Spleen (tissue), 11 donors: Measurements from ENCODE around the gene PCDHGA9. TPM values are rescaled to one million over a fixed set of nuclear protein-coding genes. Genes with fewer than 3 reads are reported as not detected.
"Not testable (repeated sequence)": the region's sequence is repeated elsewhere in the genome, so short reads cannot be mapped to it uniquely, and the experiment has no call there.

Source experiments
- DNase-seq: peaks from one replicate; pipeline ENCODE4 v3.0.0-alpha.2; 2020
- H3K27ac ChIP-seq, 8 donors: fragments of 200-600 bp; sonication (generic) in 7 of 8; 1 replicate in 4 of 8; 2 replicates in 4 of 8; pipeline versions ENCODE4 v1.5.0 to v1.8.0; 2016 to 2021; ENCODE audit warnings: inconsistent platforms in 4 of 8, mild to moderate bottlenecking in 4 of 8, moderate library complexity in 1 of 8
- H3K27me3 ChIP-seq, 7 donors: fragments of 200-600 bp; sonication (generic) in 6 of 7; replicated peaks in 1 of 7; 1 replicate in 4 of 7; 2 replicates in 3 of 7; pipeline versions ENCODE4 v1.5.0 to v1.8.0; 2016 to 2021; ENCODE audit warnings: inconsistent platforms in 3 of 7, mild to moderate bottlenecking in 1 of 7
- H3K36me3 ChIP-seq, 6 donors: fragments of 200-600 bp; sonication (generic) in 5 of 6; 1 replicate in 4 of 6; 2 replicates in 2 of 6; pipeline versions ENCODE4 v1.5.0 to v1.8.0; 2016 to 2021; ENCODE audit warnings: inconsistent platforms in 2 of 6
- H3K4me1 ChIP-seq, 6 donors: fragments of 200-600 bp; sonication (generic) in 5 of 6; 1 replicate in 3 of 6; 2 replicates in 3 of 6; pipeline versions ENCODE4 v1.5.0 to v1.8.0; 2016 to 2021; ENCODE audit warnings: inconsistent platforms in 3 of 6
- H3K4me3 ChIP-seq, 8 donors: fragments of 200-600 bp; sonication (generic) in 7 of 8; 1 replicate in 4 of 8; 2 replicates in 4 of 8; pipeline versions ENCODE4 v1.5.0 to v1.8.0; 2016 to 2021; ENCODE audit warnings: inconsistent platforms in 4 of 8, mild to moderate bottlenecking in 4 of 8, moderate library complexity in 2 of 8
- H3K9me3 ChIP-seq, 8 donors: fragments of 200-600 bp; sonication (generic) in 7 of 8; 1 replicate in 4 of 8; 2 replicates in 4 of 8; pipeline versions ENCODE4 v1.5.0 to v1.8.0; 2016 to 2021; ENCODE audit warnings: inconsistent platforms in 4 of 8
- CTCF ChIP-seq, 11 experiments: fragments of 200-600 bp in 7 of 11; fragments of 450-650 bp in 4 of 11; sonication (generic) in 4 of 11; IDR thresholded peaks in 8 of 11; conservative IDR thresholded peaks in 3 of 11; 1 replicate in 7 of 11; 2 replicates in 4 of 11; pipeline versions ENCODE4 v1.4.0 to v1.8.0; 2016 to 2021; ENCODE audit warnings: antibody characterized with exemption in 11 of 11, inconsistent platforms in 4 of 11, mild to moderate bottlenecking in 1 of 11
- POLR2A ChIP-seq, 3 donors: fragments of 450-650 bp; IDR thresholded peaks; one replicate each; pipeline ENCODE4 v1.5.1; 2017; ENCODE audit warnings: antibody characterized with exemption in 3 of 3, mild to moderate bottlenecking in 1 of 3
- POLR2AphosphoS5 ChIP-seq, 3 donors: sonication (generic); formaldehyde crosslinking; IDR thresholded peaks; one replicate each; pipeline ENCODE4 v1.5.1; 2017; ENCODE audit warnings: antibody characterized with exemption in 3 of 3
- WGBS, 5 donors: extraction: QIAGEN DNeasy Blood & Tissue Kit in 3 of 5; methylation state at CpG; one replicate each; pipeline versions ENCODE4 v1.1.5 to v1.1.7; 2013 to 2018; 5-methylcytosine and 5-hydroxymethylcytosine counted together
- intact Hi-C: fragments of 100-400 bp; cut with DNase I; formaldehyde crosslinking; loops from one replicate; pipeline ENCODE4 v1.15.0; 2023; ENCODE audit warnings: low total_unique reads
- polyA plus RNA-seq, 3 donors: library from polyadenylated mRNA; stranded (reverse); fragments of 200-250 nt; gene quantifications; one replicate each; pipeline ENCODE4 v1.2.1, GENCODE V29; 2013
- total RNA-seq, 7 donors: library from RNA; depleted of rRNA in 3 of 7; stranded (reverse); fragments of >200 nt in 3 of 7; fragmentation: NEBNext Ultra II Directional in 4 of 7; extraction: Animal tissue kit (Norgen Biotek cat#: 25700) in 4 of 7; gene quantifications; one replicate each; pipeline versions ENCODE4 v1.1.0 to v1.2.1, GENCODE V29; 2016 to 2021
- donor health status: healthy with polysubstance abuse.
- donor health status: DM: no; HTN: no; CAD: no; lungs with moderate emphysema.
- donor health status: DM: no; HTN: no; CAD: no.
- donor health status: Bipolar disorder and iron deficiency.
- donor health status: healthy.
- donor health status: DM: no; HTN: no; CAD: no.
- donor health status: DM: yes; HTN: yes; CAD: no.

The PCDHGA9 gene
- total and polyA plus RNA-seq, 10 donors: 0.11 to 9.6 (median 4.3) TPM; not detected in 1

- Histone ChIP-seq H3K27me3 (peaks cover 0 to 92% (median 14%) of the 10 kb centered on the region in 7 donors), H3K4me3 (peak overlapping the region in 1 of 8 donors; percentile 17), H3K27ac (no peak overlapping the region), H3K36me3 (no peaks in the 10 kb centered on the region), H3K9me3 (peaks cover 0 to 100% (median 96%) of the 10 kb centered on the region in 8 donors), H3K4me1 (no peaks in the 10 kb centered on the region)
- no peak for DNase-seq
- TF ChIP-seq POLR2AphosphoS5 (IDR thresholded peaks at IDR 0.05) (no peak), CTCF (IDR thresholded peaks at IDR 0.05 in 8 of 11, conservative IDR thresholded peaks at IDR 0.05 in 3 of 11) (no peak), POLR2A (IDR thresholded peaks at IDR 0.05) (no peak)
- 28 to 44% (median 37%) methylated on average over 23 to 69 of the region's 69 CpGs for WGBS, 5 donors
- intact Hi-C loops: no loop called here
These were observed 30.8 kb upstream of the PCDHGA9 start for GRCh38 chr5:141371572-141372475.

GRCh38 chr5:141373673-141374317 lies 28.8 kb upstream of the PCDHGA9 start, which contains the start of gene PCDHGA6:
PCDHGA6 (plus strand) TSS chr5:141373891; CDS start chr5:141374084, 193 bp downstream.
- peaks cover 0 to 87% (median 10%) of the 10 kb centered on the region in 7 donors for H3K27me3 ChIP-seq
- no peaks in the 10 kb centered on the region for H3K4me1 ChIP-seq
- H3K9me3 ChIP-seq: peaks cover 0 to 100% (median 98%) of the 10 kb centered on the region in 8 donors
- DNase-seq: no peak
- H3K27ac ChIP-seq: no peak within 1 kb of the TSS
- peak within 1 kb of the TSS in 2 of 8 donors; percentile 25 to 55 for H3K4me3 ChIP-seq
- no peaks in the 10 kb centered on the region for H3K36me3 ChIP-seq
- intact Hi-C loops: no loop called here
- WGBS, 5 donors: 21 to 31% (median 23%) methylated on average over 19 to 27 of the region's 27 CpGs
- TF ChIP-seq POLR2A (IDR thresholded peaks at IDR 0.05) (no peak), POLR2AphosphoS5 (IDR thresholded peaks at IDR 0.05) (no peak), CTCF (IDR thresholded peaks at IDR 0.05 in 8 of 11, conservative IDR thresholded peaks at IDR 0.05 in 3 of 11) (peak in 4 of 11 experiments; percentile 11 to 32 (median 18))

GRCh38 chr5:141374627-141375026 lies 28.0 kb upstream of the PCDHGA9 start:
- Histone ChIP-seq H3K4me3 (peak overlapping the region in 1 of 8 donors; percentile 55), H3K27me3 (peaks cover 0 to 79% (median 10%) of the 10 kb centered on the region in 7 donors), H3K27ac (no peak overlapping the region), H3K9me3 (peaks cover 0 to 100% (median 98%) of the 10 kb centered on the region in 8 donors), H3K4me1 (no peaks in the 10 kb centered on the region), H3K36me3 (no peaks in the 10 kb centered on the region)
- TF ChIP-seq POLR2A (IDR thresholded peaks at IDR 0.05) (no peak), POLR2AphosphoS5 (IDR thresholded peaks at IDR 0.05) (no peak), CTCF (IDR thresholded peaks at IDR 0.05 in 8 of 11, conservative IDR thresholded peaks at IDR 0.05 in 3 of 11) (no peak)
- intact Hi-C loops: no loop called here
- no peak for DNase-seq
- 51 to 66% (median 56%) methylated on average over 14 of the region's 14 CpGs for WGBS, 5 donors

GRCh38 chr5:141375444-141376155 lies 27.0 kb upstream of the PCDHGA9 start:
- WGBS, 5 donors: 29 to 57% (median 52%) methylated on average over 10 to 43 of the region's 48 CpGs
- H3K27ac ChIP-seq, DNase-seq, intact Hi-C loops, H3K36me3 ChIP-seq, H3K4me1 ChIP-seq, H3K4me3 ChIP-seq: not testable (repeated sequence)
- peaks cover 0 to 75% (median 7%) of the 10 kb centered on the region in 7 donors for H3K27me3 ChIP-seq
- H3K9me3 ChIP-seq: peaks cover 0 to 100% (median 98%) of the 10 kb centered on the region in 8 donors
